K562 (cell line): Measurements from ENCODE around the gene PSMC4.

Experiments used
- SMC3 ChIP-seq: conservative IDR thresholded peaks from 2 replicates; pipeline ENCODE4 v1.6.1; 2011; ENCODE audit warnings: low read depth, low read length, improper control_type of control experiment; ENCODE audit not compliant: insufficient read depth
- ZNF143 ChIP-seq: sonication (generic); formaldehyde crosslinking; IDR thresholded peaks from 2 replicates; pipeline ENCODE4 v1.9.0; 2022; ENCODE audit warnings: mild to moderate bottlenecking, missing genetic modification reagents
- ZNF232 ChIP-seq: sonication (generic); formaldehyde crosslinking; IDR thresholded peaks from 2 replicates; pipeline ENCODE4 v1.8.0; 2022; ENCODE audit warnings: mild to moderate bottlenecking, missing genetic modification reagents

DNA sequence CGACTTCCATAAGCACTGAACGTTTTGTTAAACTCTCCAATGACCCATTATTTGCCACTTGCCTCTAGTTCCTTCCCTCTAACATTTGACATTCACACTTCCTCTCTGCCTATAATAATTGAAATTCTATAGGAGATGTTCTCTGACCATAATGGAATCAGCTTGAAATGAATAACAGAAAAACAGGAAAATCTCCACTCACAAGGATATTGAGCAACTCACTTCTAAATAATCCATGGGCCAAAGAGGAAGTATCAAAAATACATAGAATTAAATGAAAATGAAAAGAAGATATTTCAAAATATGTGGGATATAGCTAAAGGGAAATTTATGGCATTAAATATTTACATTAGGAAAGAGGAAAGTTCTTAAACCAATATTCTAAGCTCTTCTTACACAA lies 33.2 kb upstream of the PSMC4 start:
- TF ChIP-seq ZNF143 (CRISPR knock-in tag) (no peak), ZNF232 (CRISPR knock-in tag) (no peak), SMC3 (no peak)
